Measurements from ENCODE around the gene SLC25A47.

SLC25A47 gene

DNA sequence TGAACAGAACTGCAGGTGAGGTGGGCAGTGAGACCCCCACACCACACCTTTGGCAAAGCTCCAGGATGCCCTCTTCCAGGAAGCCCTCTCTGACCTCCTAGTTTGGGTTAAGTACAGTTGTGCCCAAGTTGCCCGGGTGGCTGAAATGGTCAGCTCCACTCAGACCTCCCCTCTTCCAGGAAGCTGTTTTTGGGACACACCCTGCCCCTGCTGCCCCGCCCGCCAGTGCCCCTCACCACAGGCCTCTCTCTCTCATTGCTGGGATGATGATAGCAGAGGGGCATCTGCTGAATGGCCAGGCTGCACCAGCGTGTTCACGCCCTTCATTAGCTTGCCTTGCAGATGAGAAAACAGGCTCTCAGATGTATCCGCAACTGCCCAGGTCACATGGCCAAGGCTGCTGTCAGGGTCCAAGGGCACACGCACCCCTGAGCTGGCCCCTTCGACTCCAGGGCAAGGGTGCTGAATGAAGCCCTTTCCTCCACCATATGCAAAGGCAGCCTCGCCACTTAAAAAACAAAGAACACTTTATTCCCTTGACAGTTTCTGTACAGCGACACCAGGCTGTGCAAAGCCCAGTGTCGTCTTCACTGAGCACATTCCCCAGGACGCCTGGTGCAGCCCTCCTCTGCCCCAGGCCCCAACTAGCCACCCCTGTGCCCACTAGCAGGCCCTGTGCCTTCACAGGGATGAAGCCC is 32.4 kb upstream of the SLC25A47 start:
- POLR2A ChIA-PET, result no interaction called here
- no peak for TF ChIP-seq CTCF (IDR thresholded peaks at IDR 0.05; ENCODE audit: control extremely low read depth, extremely low read depth, low read depth, missing control alignments)
- no peak for DNase-seq (ENCODE audit: extremely low spot score)
- CTCF ChIA-PET, result interaction anchor here (0.6 to 2.5 kb wide), 4 partner anchors 12 to 92 kb away, joined by 3 to 8 read pairs (median 3); no protein-coding TSS in a partner anchor

- DNase-seq (ENCODE audit: extremely low spot score), result no peak
- CTCF ChIA-PET, result interaction anchor here (2.5 kb wide), 1 partner anchor 86 kb away, joined by 8 read pairs; no protein-coding TSS in a partner anchor
- POLR2A ChIA-PET, result no interaction called here
- no peak for TF ChIP-seq CTCF (IDR thresholded peaks at IDR 0.05; ENCODE audit: control extremely low read depth, extremely low read depth, low read depth, missing control alignments)
Observed at GRCh38 chr14:100291305-100292075, 31.6 kb upstream of the SLC25A47 start.

DNA sequence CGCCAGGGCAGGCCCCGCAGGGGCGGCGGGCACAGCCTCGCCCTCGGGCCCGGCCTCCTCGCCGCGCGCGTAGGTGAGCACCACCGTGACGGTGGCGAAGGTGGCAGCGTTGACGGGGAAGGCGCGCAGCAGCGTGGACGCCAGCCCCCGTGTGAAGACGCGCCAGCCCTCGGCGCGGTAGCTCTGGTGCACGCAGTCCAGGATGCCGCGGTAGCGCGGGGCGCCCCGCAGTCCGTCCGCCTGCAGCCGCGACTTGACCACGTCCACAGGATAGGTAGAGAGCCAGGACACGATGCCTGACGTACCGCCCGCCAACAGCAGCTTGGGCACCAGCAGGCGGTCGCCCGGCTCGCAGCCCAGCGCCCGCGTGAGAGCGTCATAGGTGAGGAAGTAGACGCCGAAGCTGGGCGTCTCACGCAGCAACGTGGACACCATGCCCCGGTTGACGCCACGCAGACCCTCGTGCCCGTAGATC is 30.8 kb upstream of the SLC25A47 start:
- ChIA-PET CTCF (interaction anchor here (1.5 to 9.7 kb wide), 2 partner anchors 7 to 85 kb away, joined by 3 to 121 read pairs; no protein-coding TSS in a partner anchor), POLR2A (no interaction called here)
- TF ChIP-seq CTCF (IDR thresholded peaks at IDR 0.05; ENCODE audit: control extremely low read depth, extremely low read depth, low read depth, missing control alignments), result no peak

GRCh38 chr14:100292776-100293461 is 30.2 kb upstream of the SLC25A47 start:
- ChIA-PET POLR2A (no interaction called here), CTCF (interaction anchor here (1.5 to 9.7 kb wide), 2 partner anchors 8 to 85 kb away, joined by 3 to 121 read pairs; no protein-coding TSS in a partner anchor)
- TF ChIP-seq CTCF (IDR thresholded peaks at IDR 0.05; ENCODE audit: control extremely low read depth, extremely low read depth, low read depth, missing control alignments), result no peak
- no peak for DNase-seq (ENCODE audit: extremely low spot score)

More for the DNA sequence above, 30.8 kb upstream of the SLC25A47 start:
- DNase-seq (ENCODE audit: extremely low spot score), result no peak

- ChIA-PET POLR2A (no interaction called here), CTCF (interaction anchor here (1.3 to 9.7 kb wide), 5 partner anchors 8 to 90 kb away, joined by 3 to 121 read pairs (median 4); no protein-coding TSS in a partner anchor)
- TF ChIP-seq CTCF (IDR thresholded peaks at IDR 0.05; ENCODE audit: control extremely low read depth, extremely low read depth, low read depth, missing control alignments), result no peak
- no peak for DNase-seq (ENCODE audit: extremely low spot score)
Observed at GRCh38 chr14:100293497-100294212, 29.5 kb upstream of the SLC25A47 start.

Measured in GM10248 (cell line).